Caco-2 (cell line): Measurements from ENCODE around the gene CRIP1. TPM values are rescaled to one million over a fixed set of nuclear protein-coding genes. Genes with fewer than 3 reads are reported as not detected.

Experiments used
- BruUV-seq: library from RNA; stranded (reverse); fragments of 400-500 nt; replicated peaks from 2 replicates; lab custom pipeline; 2021; lab: Mats Ljungman, UMichigan
- CTCF ChIA-PET: fragments of 300-600 bp; sonication (Branson Sonifier 250); formaldehyde crosslinking; loops from one replicate; lab custom pipeline; 2022; ENCODE audit warnings: antibody characterized with exemption; lab: Charles Lee
- POLR2A ChIA-PET: fragments of 300-600 bp; sonication (Branson Sonifier 250); formaldehyde crosslinking; loops from one replicate; lab custom pipeline; 2022; ENCODE audit warnings: antibody characterized with exemption; lab: Charles Lee
- DNase-seq, 2 experiments: peaks; one replicate each; pipeline versions ENCODE4 v3.0.0 to v3.0.0-alpha.2; 2020 to 2022
- H3K27me3 ChIP-seq: replicated peaks from 2 replicates; pipeline ENCODE4 v1.6.0; 2011; ENCODE audit warnings: low read length; ENCODE audit not compliant: control insufficient read depth, insufficient read depth
- H3K36me3 ChIP-seq: 2 replicates; pipeline ENCODE4 v1.5.1; 2011; ENCODE audit warnings: low read length; ENCODE audit not compliant: control insufficient read depth, insufficient read depth
- H3K4me1 ChIP-seq: fragments of 250-450 bp; sonication (Bioruptor Pico); 2 replicates; pipeline ENCODE4 v1.5.1; 2020; ENCODE audit warnings: mild to moderate bottlenecking
- H3K4me3 ChIP-seq: 2 replicates; pipeline ENCODE4 v1.5.1; 2011; ENCODE audit warnings: low read depth, mild to moderate bottlenecking, control low read depth, low read length
- H3K9me3 ChIP-seq: fragments of 250-450 bp; sonication (Bioruptor Pico); 2 replicates; pipeline ENCODE4 v1.5.1; 2020; ENCODE audit warnings: mild to moderate bottlenecking, moderate library complexity
- H3K27ac Mint-ChIP-seq: one replicate; pipeline ENCODE4 v1.8.0; 2022; ENCODE audit warnings: mixed read lengths; ENCODE audit not compliant: unreplicated experiment
- H3K27me3 Mint-ChIP-seq: one replicate; pipeline ENCODE4 v1.8.0; 2022; ENCODE audit warnings: mixed read lengths; ENCODE audit not compliant: insufficient read depth, unreplicated experiment
- H3K36me3 Mint-ChIP-seq: one replicate; pipeline ENCODE4 v1.8.0; 2022; ENCODE audit warnings: mild to moderate bottlenecking, mixed read lengths; ENCODE audit not compliant: insufficient read depth, unreplicated experiment
- H3K4me1 Mint-ChIP-seq: one replicate; pipeline ENCODE4 v1.8.0; 2022; ENCODE audit warnings: low read depth, mixed read lengths; ENCODE audit not compliant: unreplicated experiment
- H3K4me3 Mint-ChIP-seq: one replicate; pipeline ENCODE4 v1.8.0; 2022; ENCODE audit warnings: mild to moderate bottlenecking, moderate library complexity, mixed read lengths; ENCODE audit not compliant: unreplicated experiment
- H3K9me3 Mint-ChIP-seq: one replicate; pipeline ENCODE4 v1.8.0; 2022; ENCODE audit warnings: mixed read lengths; ENCODE audit not compliant: unreplicated experiment
- CTCF ChIP-seq, 2 experiments: fragments of 200-600 bp in 1 of 2; IDR thresholded peaks; 1 replicate in 1 of 2; 2 replicates in 1 of 2; pipeline versions ENCODE4 v1.5.1 to v1.8.0; 2011 to 2022; ENCODE audit warnings: antibody characterized with exemption in 1 of 2, control low read depth in 1 of 2, inconsistent platforms in 1 of 2, low read depth in 1 of 2, low read length in 1 of 2, mild to moderate bottlenecking in 1 of 2, moderate library complexity in 1 of 2; ENCODE audit not compliant: insufficient read depth in 1 of 2, severe bottlenecking in 1 of 2, unreplicated experiment in 1 of 2
- intact Hi-C: fragments of 100-400 bp; cut with micrococcal nuclease; formaldehyde crosslinking; loops from one replicate; pipeline ENCODE4 v1.10.0; 2022; ENCODE audit not compliant: unreplicated experiment
- total RNA-seq: library from RNA; stranded (reverse); gene quantifications from 2 replicates; pipeline ENCODE4 v1.2.3, GENCODE V29; 2022

Gene CRIP1
- total RNA-seq, 1 experiment from 2014 or later = 75.1 TPM

- Mint-ChIP-seq H3K4me3 (peak overlapping the region; percentile 78), H3K36me3 (peaks cover 1% of the 10 kb centered on the region), H3K9me3 (no peaks in the 10 kb centered on the region), H3K27ac (peak overlapping the region; percentile 96), H3K27me3 (peaks cover 4% of the 10 kb centered on the region), H3K4me1 (peaks cover 13% of the 10 kb centered on the region)
- BruUV-seq = no TSS peak
- Histone ChIP-seq H3K4me3 (no peak overlapping the region), H3K27me3 (no peaks in the 10 kb centered on the region; the same call in 1 of the 2 replicates), H3K9me3 (no peaks in the 10 kb centered on the region), H3K36me3 (no peaks in the 10 kb centered on the region), H3K4me1 (peaks cover 35% of the 10 kb centered on the region)
- TF ChIP-seq CTCF (IDR thresholded peaks at IDR 0.05; ENCODE audit: insufficient read depth in 1 of 2, low read depth in 1 of 2, low read length in 1 of 2, severe bottlenecking in 1 of 2, unreplicated experiment in 1 of 2) = no peak
- no peak for DNase-seq
- ChIA-PET POLR2A (no interaction called here), CTCF (no interaction called here)
- intact Hi-C loops = no loop called here
These were observed 4.1 kb upstream of the CRIP1 start for GRCh38 chr14:105482486-105483110.

- Histone ChIP-seq H3K4me1 (peaks cover 42% of the 10 kb centered on the region), H3K36me3 (no peaks in the 10 kb centered on the region), H3K27me3 (no peaks in the 10 kb centered on the region; the same call in 1 of the 2 replicates), H3K9me3 (no peaks in the 10 kb centered on the region), H3K4me3 (no peak overlapping the region)
- no TSS peak for BruUV-seq
- DNase-seq = no peak
- Mint-ChIP-seq H3K9me3 (no peaks in the 10 kb centered on the region), H3K27me3 (peaks cover 4% of the 10 kb centered on the region), H3K4me1 (peaks cover 13% of the 10 kb centered on the region), H3K4me3 (no peak overlapping the region), H3K36me3 (no peaks in the 10 kb centered on the region), H3K27ac (no peak overlapping the region)
- no peak for TF ChIP-seq CTCF (IDR thresholded peaks at IDR 0.05; ENCODE audit: insufficient read depth in 1 of 2, low read depth in 1 of 2, low read length in 1 of 2, severe bottlenecking in 1 of 2, unreplicated experiment in 1 of 2)
- ChIA-PET CTCF (no interaction called here), POLR2A (no interaction called here)
- intact Hi-C loops = no loop called here
These were observed 3.2 kb upstream of the CRIP1 start for GRCh38 chr14:105483300-105484068.

GRCh38 chr14:105484069-105484996 lies 2.4 kb upstream of the CRIP1 start:
- Mint-ChIP-seq H3K36me3 (no peaks in the 10 kb centered on the region), H3K4me3 (no peak overlapping the region), H3K27ac (peak overlapping the region; percentile 9), H3K9me3 (no peaks in the 10 kb centered on the region), H3K27me3 (peaks cover 4% of the 10 kb centered on the region), H3K4me1 (peaks cover 13% of the 10 kb centered on the region)
- no peak for TF ChIP-seq CTCF (IDR thresholded peaks at IDR 0.05; ENCODE audit: insufficient read depth in 1 of 2, low read depth in 1 of 2, low read length in 1 of 2, severe bottlenecking in 1 of 2, unreplicated experiment in 1 of 2)
- intact Hi-C loops = no loop called here
- Histone ChIP-seq H3K36me3 (no peaks in the 10 kb centered on the region), H3K27me3 (no peaks in the 10 kb centered on the region; the same call in 1 of the 2 replicates), H3K4me3 (no peak overlapping the region), H3K4me1 (peaks cover 50% of the 10 kb centered on the region), H3K9me3 (no peaks in the 10 kb centered on the region)
- DNase-seq = no peak
- no TSS peak for BruUV-seq
- CTCF ChIA-PET = no interaction called here
- POLR2A ChIA-PET = no interaction called here
